Measurements from ENCODE around the gene ZFYVE1.

The ZFYVE1 gene

GRCh38 chr14:72926292-72927028 is 100.4 kb downstream of the ZFYVE1 start, which contains the start of gene DCAF4:
DCAF4 (plus strand) TSS chr14:72926464; CDS start chr14:72937979, 11,515 bp downstream.
- peak within 1 kb of the TSS in 20 of 21 experiments; percentile 14 to 90 (median 79) for H3K27ac ChIP-seq
- H3K4me3 ChIP-seq, result peak within 1 kb of the TSS; percentile 51 to 91 (median 74)

- peak overlapping the region in 15 of 21 experiments; percentile 3 to 87 (median 58) for H3K27ac ChIP-seq
- peak overlapping the region; percentile 51 to 91 (median 74) for H3K4me3 ChIP-seq
These were observed 101.1 kb downstream of the ZFYVE1 start for GRCh38 chr14:72925815-72926291.

GRCh38 chr14:72925171-72925759 is 101.6 kb downstream of the ZFYVE1 start:
- Histone ChIP-seq H3K4me3 (peak overlapping the region in 5 of 7 experiments; percentile 51 to 91 (median 82)), H3K27ac (peak overlapping the region in 9 of 21 experiments; percentile 3 to 87 (median 58))

- H3K4me3 ChIP-seq, result no peak overlapping the region
- no peak overlapping the region for H3K27ac ChIP-seq
These were observed 102.6 kb downstream of the ZFYVE1 start for GRCh38 chr14:72924337-72924736.

GRCh38 chr14:72921396-72921795 is 105.5 kb downstream of the ZFYVE1 start:
- Histone ChIP-seq H3K27ac (no peak overlapping the region), H3K4me3 (no peak overlapping the region)

GRCh38 chr14:72920008-72920407 is 106.9 kb downstream of the ZFYVE1 start:
- Histone ChIP-seq H3K4me3 (no peak overlapping the region), H3K27ac (no peak overlapping the region)

All from skin epidermis (tissue), 12 donors.